Vagina (tissue), 2 donors: ENCODE results near the gene SLC7A8.

Source experiments
- CTCF ChIP-seq, 3 experiments: fragments of 450-650 bp in 2 of 3; fragments of 200-600 bp in 1 of 3; sonication (generic) in 1 of 3; IDR thresholded peaks; one replicate each; pipeline ENCODE4 v1.5.1; 2017 to 2019; ENCODE audit warnings: antibody characterized with exemption in 3 of 3, mild to moderate bottlenecking in 2 of 3, moderate library complexity in 2 of 3
- POLR2AphosphoS5 ChIP-seq, 2 donors: sonication (generic); formaldehyde crosslinking; IDR thresholded peaks; one replicate each; pipeline ENCODE4 v1.9.0; 2017; ENCODE audit warnings: antibody characterized with exemption in 2 of 2, mild to moderate bottlenecking in 2 of 2, low read depth in 1 of 2; ENCODE audit not compliant: insufficient read depth in 1 of 2

- no peak for TF ChIP-seq CTCF (IDR thresholded peaks at IDR 0.05)
- no peak for TF ChIP-seq POLR2AphosphoS5 (IDR thresholded peaks at IDR 0.05; ENCODE audit: insufficient read depth in 1 of 2, low read depth in 1 of 2)
These were observed 10.0 kb upstream of the SLC7A8 start for GRCh38 chr14:23193432-23193831.
